ENCODE measurements around the gene AP3B1. TPM values are rescaled to one million over a fixed set of nuclear protein-coding genes. Genes with fewer than 3 reads are reported as not detected.

AP3B1 gene
- total RNA-seq, 2 donors from 2014 or later = 50.4 to 52.6 TPM

- H3K27ac ChIP-seq = no peak overlapping the region
- ATAC-seq (ENCODE audit: insufficient number of reproducible peaks, low FRiP score, low read depth) = no peak
- DNase-seq (ENCODE audit: low spot score) = no peak
- no peak for TF ChIP-seq CTCF (IDR thresholded peaks at IDR 0.05)
- no peak overlapping the region for H3K4me3 ChIP-seq
- no peaks in the 10 kb centered on the region for H3K36me3 ChIP-seq
- H3K27me3 ChIP-seq (replicated peaks; ENCODE audit: insufficient read depth) = no peaks in the 10 kb centered on the region
- peaks cover 12% of the 10 kb centered on the region for H3K9me3 ChIP-seq
- no peaks in the 10 kb centered on the region for H3K4me1 ChIP-seq (ENCODE audit: control insufficient read depth in 1 of 2, low read depth in 2 of 2)
Measured at GRCh38 chr5:78335976-78336375, 41.5 kb upstream of the AP3B1 start.

DNA sequence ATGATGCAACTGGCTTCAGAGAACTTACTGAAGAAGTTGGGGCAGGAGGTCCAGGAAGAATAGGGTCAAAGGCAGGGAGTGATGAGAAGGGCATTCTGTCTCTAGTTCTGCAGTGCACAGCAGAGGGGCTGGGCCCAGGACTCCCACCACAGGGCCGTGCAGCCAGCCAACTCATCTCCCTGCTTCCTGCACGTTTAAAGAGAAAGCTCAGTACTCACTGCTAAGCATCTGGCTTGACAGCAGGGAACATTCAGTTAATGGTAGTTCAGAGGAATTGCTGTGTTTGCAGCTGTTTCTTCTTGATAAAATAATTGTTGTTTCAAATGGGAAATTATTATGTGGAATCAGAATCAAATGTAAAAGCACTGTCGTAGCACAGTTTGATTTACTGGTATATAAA lies 40.3 kb upstream of the AP3B1 start:
- no peak for DNase-seq (ENCODE audit: low spot score)
- Histone ChIP-seq H3K27me3 (replicated peaks; ENCODE audit: insufficient read depth) (no peaks in the 10 kb centered on the region), H3K4me3 (no peak overlapping the region), H3K36me3 (no peaks in the 10 kb centered on the region), H3K9me3 (peaks cover 12% of the 10 kb centered on the region), H3K4me1 (ENCODE audit: control insufficient read depth in 1 of 2, low read depth in 2 of 2) (no peaks in the 10 kb centered on the region), H3K27ac (no peak overlapping the region)
- no peak for TF ChIP-seq CTCF (IDR thresholded peaks at IDR 0.05)
- ATAC-seq (ENCODE audit: insufficient number of reproducible peaks, low FRiP score, low read depth) = no peak

- no peak overlapping the region for H3K4me3 ChIP-seq
- no peaks in the 10 kb centered on the region for H3K9me3 ChIP-seq
- H3K36me3 ChIP-seq = no peaks in the 10 kb centered on the region
- H3K4me1 ChIP-seq (ENCODE audit: control insufficient read depth in 1 of 2, low read depth in 2 of 2) = no peaks in the 10 kb centered on the region
- no peaks in the 10 kb centered on the region for H3K27me3 ChIP-seq (replicated peaks; ENCODE audit: insufficient read depth)
- ATAC-seq (ENCODE audit: insufficient number of reproducible peaks, low FRiP score, low read depth) (no peak), DNase-seq (ENCODE audit: low spot score) (no peak)
- no peak overlapping the region for H3K27ac ChIP-seq
- no peak for TF ChIP-seq CTCF (IDR thresholded peaks at IDR 0.05)
Measured at GRCh38 chr5:78331523-78332080, 37.1 kb upstream of the AP3B1 start.

GRCh38 chr5:78328585-78329173 lies 34.2 kb upstream of the AP3B1 start:
- Histone ChIP-seq H3K4me3 (no peak overlapping the region), H3K4me1 (ENCODE audit: control insufficient read depth in 1 of 2, low read depth in 2 of 2) (no peaks in the 10 kb centered on the region), H3K27me3 (replicated peaks; ENCODE audit: insufficient read depth) (no peaks in the 10 kb centered on the region), H3K27ac (no peak overlapping the region), H3K9me3 (no peaks in the 10 kb centered on the region), H3K36me3 (no peaks in the 10 kb centered on the region)
- no peak for ATAC-seq (ENCODE audit: insufficient number of reproducible peaks, low FRiP score, low read depth)
- no peak for TF ChIP-seq CTCF (IDR thresholded peaks at IDR 0.05)
- no peak for DNase-seq (ENCODE audit: low spot score)

- no peaks in the 10 kb centered on the region for H3K27me3 ChIP-seq (replicated peaks; ENCODE audit: insufficient read depth)
- TF ChIP-seq CTCF (IDR thresholded peaks at IDR 0.05) = no peak
- no peak for ATAC-seq (ENCODE audit: insufficient number of reproducible peaks, low FRiP score, low read depth)
Measured at GRCh38 chr5:78327761-78328510, 33.4 kb upstream of the AP3B1 start.

More at GRCh38 chr5:78327761-78328510, 33.4 kb upstream of the AP3B1 start:
- Histone ChIP-seq H3K36me3 (no peaks in the 10 kb centered on the region), H3K9me3 (no peaks in the 10 kb centered on the region), H3K4me1 (ENCODE audit: control insufficient read depth in 1 of 2, low read depth in 2 of 2) (no peaks in the 10 kb centered on the region), H3K4me3 (no peak overlapping the region), H3K27ac (no peak overlapping the region)
- no peak for DNase-seq (ENCODE audit: low spot score)

All from thoracic aorta (tissue), 2 donors.